ENCODE data around the gene STARD4. TPM values are rescaled to one million over a fixed set of nuclear protein-coding genes. Genes with fewer than 3 reads are reported as not detected.

Gene STARD4
- total RNA-seq, 4 donors from 2014 or later, result 8.6 to 35.6 (median 18.9) TPM

GRCh38 chr5:111454776-111455175 is 57.6 kb downstream of the STARD4 start:
- no peaks in the 10 kb centered on the region for H3K4me1 ChIP-seq
- H3K9me3 ChIP-seq, result no peaks in the 10 kb centered on the region
- intact Hi-C loops (cut with DNase I), result no loop called here
- no peak overlapping the region for H3K27ac ChIP-seq
- no peaks in the 10 kb centered on the region for H3K36me3 ChIP-seq
- H3K4me3 ChIP-seq, result no peak overlapping the region
- DNase-seq, result no peak
- WGBS, 2 donors, result 53 to 56% methylated on average over 2 of the region's 2 CpGs
- no peaks in the 10 kb centered on the region for H3K27me3 ChIP-seq
- TF ChIP-seq POLR2A (IDR thresholded peaks at IDR 0.05) (no peak), CTCF (IDR thresholded peaks at IDR 0.05) (no peak)

- no peaks in the 10 kb centered on the region for H3K4me1 ChIP-seq
- no peaks in the 10 kb centered on the region for H3K9me3 ChIP-seq
- 21 to 44% methylated on average over 3 of the region's 3 CpGs for WGBS, 2 donors
- no peaks in the 10 kb centered on the region for H3K27me3 ChIP-seq
- no peaks in the 10 kb centered on the region for H3K36me3 ChIP-seq
- H3K27ac ChIP-seq, result no peak overlapping the region
- intact Hi-C loops (cut with DNase I), result no loop called here
- no peak overlapping the region for H3K4me3 ChIP-seq
- TF ChIP-seq POLR2A (IDR thresholded peaks at IDR 0.05), result no peak
- TF ChIP-seq CTCF (IDR thresholded peaks at IDR 0.05), result no peak
- no peak for DNase-seq
Measured at GRCh38 chr5:111454198-111454622, 58.1 kb downstream of the STARD4 start.

GRCh38 chr5:111453747-111454146 is 58.6 kb downstream of the STARD4 start:
- H3K27me3 ChIP-seq, result no peaks in the 10 kb centered on the region
- intact Hi-C loops (cut with DNase I), result no loop called here
- TF ChIP-seq POLR2A (IDR thresholded peaks at IDR 0.05) (no peak), CTCF (IDR thresholded peaks at IDR 0.05) (no peak)
- no peak overlapping the region for H3K27ac ChIP-seq
- WGBS, 2 donors, result 59 to 60% methylated on average over 2 of the region's 2 CpGs
- no peaks in the 10 kb centered on the region for H3K4me1 ChIP-seq
- no peaks in the 10 kb centered on the region for H3K36me3 ChIP-seq
- no peaks in the 10 kb centered on the region for H3K9me3 ChIP-seq
- no peak overlapping the region for H3K4me3 ChIP-seq
- no peak for DNase-seq

- Histone ChIP-seq H3K36me3 (no peaks in the 10 kb centered on the region), H3K27me3 (no peaks in the 10 kb centered on the region), H3K4me1 (no peaks in the 10 kb centered on the region), H3K9me3 (no peaks in the 10 kb centered on the region), H3K4me3 (no peak overlapping the region), H3K27ac (no peak overlapping the region)
- WGBS, 2 donors, result 75 to 80% methylated on average over 1 of the region's 1 CpG
- DNase-seq, result no peak
- intact Hi-C loops (cut with DNase I), result no loop called here
- TF ChIP-seq CTCF (IDR thresholded peaks at IDR 0.05), result no peak
- no peak for TF ChIP-seq POLR2A (IDR thresholded peaks at IDR 0.05)
Measured at GRCh38 chr5:111453295-111453694, 59.0 kb downstream of the STARD4 start.

- WGBS, 2 donors, result 28 to 44% methylated on average over 2 of the region's 2 CpGs
- Histone ChIP-seq H3K4me3 (no peak overlapping the region), H3K36me3 (no peaks in the 10 kb centered on the region), H3K27ac (no peak overlapping the region), H3K27me3 (no peaks in the 10 kb centered on the region), H3K4me1 (no peaks in the 10 kb centered on the region), H3K9me3 (no peaks in the 10 kb centered on the region)
- intact Hi-C loops (cut with DNase I), result no loop called here
- TF ChIP-seq POLR2A (IDR thresholded peaks at IDR 0.05) (no peak), CTCF (IDR thresholded peaks at IDR 0.05) (no peak)
- no peak for DNase-seq
Measured at GRCh38 chr5:111447822-111448221, 64.5 kb downstream of the STARD4 start.

Data from esophagus squamous epithelium (tissue), 5 donors.